Amniotic stem cell (primary cell): ENCODE data around the gene CHST13.
"Not testable (repeated sequence)": the region's sequence is repeated elsewhere in the genome, so short reads cannot be mapped to it uniquely, and the experiment has no call there.

Experiments used
- DNase-seq: peaks from one replicate; lab custom pipeline; 2025; lab: John Stamatoyannopoulos, UW

The CHST13 gene

DNA sequence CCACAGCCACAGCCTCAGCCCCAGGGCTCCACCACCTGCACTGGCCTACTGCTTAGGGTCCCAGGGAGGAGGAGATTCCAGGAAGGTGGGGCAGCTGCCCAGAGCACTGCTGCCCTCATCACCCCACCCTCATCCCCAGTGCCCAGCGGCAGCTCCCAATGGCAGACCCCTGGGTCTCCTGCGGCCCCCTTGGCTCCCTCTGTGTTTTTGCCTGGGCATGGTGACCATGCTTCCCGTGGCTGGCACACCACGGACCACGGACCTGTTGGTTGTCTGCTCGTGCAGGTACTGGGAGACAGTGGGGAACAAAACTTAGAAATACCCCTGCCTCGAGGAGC, 2.7 kb downstream of the CHST13 start:
- no peak for DNase-seq

GRCh38 chr3:126527006-126527405, 3.1 kb downstream of the CHST13 start:
- no peak for DNase-seq

DNA sequence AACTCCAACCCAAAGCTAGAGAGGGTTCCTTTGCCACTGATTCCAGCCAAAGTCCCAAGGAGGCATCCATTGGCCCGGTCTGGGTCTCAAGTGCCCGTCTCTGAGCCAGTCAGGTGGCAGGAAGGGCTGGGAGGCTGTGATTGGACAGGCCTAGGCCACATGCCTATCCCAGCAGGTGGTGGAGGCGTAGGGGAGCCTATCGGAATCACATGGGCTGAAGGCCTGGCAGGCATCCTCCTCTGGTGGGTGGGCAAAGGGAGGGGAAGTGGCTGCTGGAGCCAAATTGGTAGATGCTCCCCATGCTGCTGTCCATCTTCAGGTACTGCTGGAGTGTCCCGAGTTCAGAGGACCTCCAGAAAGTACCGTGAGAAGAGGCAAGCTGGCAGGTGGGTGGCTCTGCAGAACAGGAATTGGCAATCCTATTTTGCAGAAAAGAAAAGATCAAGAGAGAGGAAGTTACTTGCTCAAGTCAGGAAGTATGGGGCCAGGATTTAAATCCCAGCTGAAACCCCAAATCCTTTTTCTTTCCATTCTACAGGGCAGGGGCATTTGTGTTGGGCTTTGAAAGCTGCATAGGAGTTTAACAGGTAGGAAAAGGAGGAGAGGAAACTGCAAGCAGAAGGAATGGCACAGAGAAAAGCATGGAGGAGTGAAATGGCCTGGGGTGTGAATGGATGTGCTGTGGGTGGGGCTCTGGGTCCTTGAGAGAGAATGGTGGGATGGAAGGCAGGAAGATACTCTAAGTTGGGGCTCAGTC, 3.7 kb downstream of the CHST13 start:
- no peak for DNase-seq

GRCh38 chr3:126528419-126528799, 4.5 kb downstream of the CHST13 start:
- no peak for DNase-seq

DNA sequence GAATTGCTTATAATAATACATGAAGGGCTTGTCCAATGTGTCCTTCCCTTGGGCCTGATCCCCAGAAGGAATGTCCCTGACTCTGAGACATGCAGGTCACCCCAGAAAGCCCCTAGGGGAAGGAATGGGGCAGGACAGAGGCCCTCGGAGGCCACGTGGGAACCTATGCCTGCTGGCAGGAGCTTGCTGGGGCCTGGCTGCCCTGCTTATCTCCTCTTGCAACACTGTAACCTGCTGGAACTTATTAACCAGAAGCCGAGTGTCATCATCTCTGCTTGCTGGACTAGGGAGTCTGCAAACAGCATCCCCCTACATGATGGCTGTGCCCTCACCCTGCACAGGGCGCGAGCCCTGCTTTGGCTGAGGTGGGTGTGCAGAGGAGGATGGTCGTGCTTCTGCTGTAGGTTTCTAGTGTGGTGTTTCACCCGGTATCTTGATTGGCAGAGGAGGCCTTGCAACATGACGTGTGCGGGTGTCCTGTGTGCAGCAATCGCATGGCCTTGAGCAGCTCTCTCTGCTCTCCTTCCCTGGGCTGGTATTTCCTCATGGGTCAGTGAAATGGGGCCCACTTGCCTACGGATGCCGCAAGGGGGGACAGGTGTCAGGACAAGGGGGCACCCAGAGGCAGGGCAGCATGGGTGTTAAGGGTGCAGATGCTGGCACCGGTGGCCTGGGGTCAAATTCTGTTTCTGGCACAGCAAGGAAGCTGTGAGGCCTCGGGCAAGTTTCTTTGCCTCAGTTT, 5.0 kb downstream of the CHST13 start:
- no peak for DNase-seq

GRCh38 chr3:126529585-126530170, 5.7 kb downstream of the CHST13 start:
- DNase-seq, result no peak

DNA sequence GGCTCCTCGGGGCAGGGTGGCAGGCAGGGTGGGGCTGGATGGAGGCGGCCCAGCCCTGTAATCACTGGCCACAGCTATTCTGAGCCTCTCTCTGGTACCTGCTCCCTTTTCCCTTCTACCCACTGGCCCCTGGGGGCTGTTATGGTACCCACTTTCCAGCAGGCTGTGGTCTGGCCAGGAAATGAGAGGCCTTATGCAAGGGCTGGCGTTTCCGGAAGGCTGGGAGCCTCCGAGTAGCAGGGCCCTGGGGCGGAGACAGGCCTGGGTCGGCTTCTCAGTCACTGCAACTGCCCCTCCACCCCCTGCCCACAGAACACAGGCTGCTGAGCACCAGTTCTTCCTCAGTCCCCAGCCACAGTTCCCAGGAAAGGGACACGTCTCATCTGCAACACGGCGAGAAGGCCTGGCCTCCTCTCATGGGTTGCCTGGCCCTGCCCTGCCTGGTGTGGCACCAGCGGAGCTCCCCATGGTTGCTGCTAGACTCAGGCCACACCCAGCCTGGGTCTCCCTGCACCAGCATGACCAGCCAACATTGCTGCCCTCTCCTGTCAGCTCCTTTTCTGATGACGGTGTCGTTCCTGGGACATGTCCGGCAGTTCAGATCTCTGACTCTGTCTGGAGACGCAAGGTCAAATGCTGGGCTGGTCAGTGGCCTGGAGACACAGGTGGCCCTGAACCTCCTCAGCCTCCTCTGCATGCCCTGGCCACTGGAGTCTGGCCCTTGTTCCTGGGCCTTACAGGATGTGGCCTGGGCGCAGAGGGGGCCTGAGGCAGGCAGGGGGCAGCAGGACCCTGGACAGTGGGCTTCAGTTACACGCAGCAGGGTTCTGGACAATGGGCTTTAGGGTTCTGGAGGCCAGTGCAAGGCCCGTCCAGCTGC, 6.5 kb downstream of the CHST13 start:
- DNase-seq, result no peak

- no peak for DNase-seq
These were observed 7.0 kb downstream of the CHST13 start for GRCh38 chr3:126531051-126531330.

GRCh38 chr3:126533506-126533905, 9.6 kb downstream of the CHST13 start:
- no peak for DNase-seq

GRCh38 chr3:126534716-126535115, 10.8 kb downstream of the CHST13 start:
- DNase-seq, result not testable (repeated sequence)

DNA sequence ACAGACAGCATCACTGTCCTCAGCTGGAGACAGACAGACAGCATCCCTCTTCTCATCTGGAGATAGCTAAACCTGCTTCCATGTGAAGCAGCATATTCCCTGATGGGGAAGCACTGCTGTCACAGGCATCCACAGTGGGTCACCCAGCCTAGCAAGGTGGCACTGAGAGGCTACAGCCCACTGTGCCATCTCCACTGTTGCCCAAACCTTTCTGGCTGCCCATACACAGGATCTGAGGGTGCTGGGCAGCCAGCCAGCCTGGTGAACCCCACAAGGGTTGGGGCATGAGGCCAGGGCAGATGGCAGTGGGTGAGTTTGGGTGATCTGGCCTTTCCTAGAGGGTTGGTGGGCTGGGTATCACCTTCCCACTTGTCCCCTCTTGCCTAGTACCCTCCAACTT, 11.7 kb downstream of the CHST13 start:
- DNase-seq, result no peak

GRCh38 chr3:126536126-126536525, 12.2 kb downstream of the CHST13 start:
- DNase-seq, result no peak

- no peak for DNase-seq
These were observed 13.3 kb downstream of the CHST13 start for GRCh38 chr3:126537116-126537729.

- no peak for DNase-seq
These were observed 13.9 kb downstream of the CHST13 start for GRCh38 chr3:126537730-126538281.

GRCh38 chr3:126538316-126538715, 14.4 kb downstream of the CHST13 start:
- DNase-seq, result no peak

DNA sequence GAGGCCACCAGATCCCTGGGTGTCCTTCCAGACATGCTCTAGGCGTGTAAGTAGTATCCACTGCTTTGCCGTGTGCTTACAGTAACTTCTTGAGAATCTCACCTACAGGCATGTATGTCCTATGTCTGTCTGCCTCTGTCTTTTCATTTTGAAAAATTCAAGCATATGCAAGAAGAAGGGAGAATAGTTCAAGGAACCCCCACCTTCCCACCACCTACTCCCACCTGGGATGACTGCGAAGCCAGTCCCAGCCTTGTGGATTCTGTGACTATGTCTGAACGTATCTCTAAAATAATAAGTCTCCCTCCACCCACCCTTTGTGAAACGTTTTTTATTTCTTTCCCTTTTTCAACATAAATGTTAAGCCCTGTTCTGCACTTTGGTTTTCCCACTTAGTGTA, 15.0 kb downstream of the CHST13 start:
- DNase-seq, result no peak

DNA sequence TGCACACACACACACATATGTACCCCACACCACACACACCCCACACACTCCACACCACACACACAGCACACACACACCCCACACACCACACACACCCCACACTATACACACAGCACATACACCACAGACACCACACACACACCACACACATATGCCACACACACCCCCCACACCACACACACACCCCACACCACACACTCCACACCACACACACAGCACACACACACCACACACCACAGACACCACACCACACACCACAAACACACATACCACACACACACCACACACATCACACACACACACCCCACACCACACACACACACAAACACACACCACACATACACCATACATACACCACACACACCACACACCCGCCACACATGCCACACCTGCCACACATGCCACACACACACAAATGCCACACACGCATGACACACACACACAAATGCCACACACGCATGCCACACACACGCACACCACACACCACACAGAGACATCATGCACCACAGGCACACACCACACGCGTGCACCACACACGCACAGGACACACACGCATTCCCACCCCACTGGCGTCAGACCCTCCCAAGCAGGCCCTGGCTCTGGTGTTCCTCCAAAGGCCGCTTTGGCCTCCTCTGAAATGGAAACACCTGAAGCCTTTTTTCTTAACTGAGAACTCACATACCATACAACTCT, 15.7 kb downstream of the CHST13 start:
- DNase-seq, result no peak

DNA sequence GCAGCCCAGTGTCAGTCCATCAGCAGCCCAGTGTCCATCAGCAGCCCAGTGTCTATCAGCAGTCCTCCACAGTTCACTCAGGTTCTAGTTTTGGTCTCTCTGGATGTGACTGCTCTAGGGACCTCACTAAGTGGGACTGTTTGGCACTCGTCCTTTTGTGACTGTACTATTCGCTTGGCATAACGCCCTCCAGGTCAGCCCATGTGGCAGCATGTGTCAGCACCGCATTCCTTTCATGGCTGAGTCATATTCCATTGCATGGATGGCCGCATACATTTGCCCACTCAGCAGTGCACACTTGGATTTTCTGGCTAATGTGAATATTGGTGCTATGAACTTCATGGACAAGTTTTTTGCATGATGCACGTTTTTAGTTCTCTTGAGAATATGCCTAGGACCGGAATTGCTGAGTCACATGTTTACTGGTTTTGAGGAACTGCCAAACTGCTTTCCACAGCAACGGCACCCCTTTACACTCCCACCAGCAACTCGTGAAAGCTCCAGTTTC, 16.4 kb downstream of the CHST13 start:
- DNase-seq, result peak; percentile 85

DNA sequence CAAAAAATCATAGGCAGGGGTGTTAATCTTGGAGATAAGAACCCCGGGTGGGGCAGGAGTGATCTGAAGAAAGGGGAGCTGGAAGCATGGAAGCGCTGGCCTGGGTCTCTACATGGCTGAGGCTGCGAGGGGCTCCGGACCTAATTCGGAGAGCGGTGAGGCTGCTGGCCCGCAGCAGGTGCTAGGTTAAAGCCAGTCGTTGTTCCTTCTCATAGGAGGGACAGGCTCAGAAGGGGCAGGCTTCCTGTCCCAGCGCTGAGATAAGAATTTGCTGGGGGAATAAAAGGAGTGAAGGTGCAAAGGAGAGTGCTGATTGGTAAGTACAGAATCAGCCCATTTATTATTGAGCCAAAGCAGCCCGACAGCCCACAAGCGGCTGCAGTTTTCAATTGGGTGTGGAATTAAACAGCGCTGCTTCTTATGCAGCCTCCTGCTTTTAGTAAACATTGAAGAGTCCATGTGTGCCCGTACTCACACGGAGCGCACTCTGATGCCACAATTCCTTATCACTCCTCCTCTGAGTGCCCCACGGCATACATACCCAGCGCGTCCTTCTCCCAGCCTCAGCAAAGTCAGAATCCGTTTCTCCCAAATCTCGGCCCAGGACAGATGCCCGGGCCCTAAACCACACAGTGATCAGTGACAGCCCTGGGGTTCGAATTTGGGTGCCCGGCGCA, 17.1 kb downstream of the CHST13 start:
- no peak for DNase-seq

DNA sequence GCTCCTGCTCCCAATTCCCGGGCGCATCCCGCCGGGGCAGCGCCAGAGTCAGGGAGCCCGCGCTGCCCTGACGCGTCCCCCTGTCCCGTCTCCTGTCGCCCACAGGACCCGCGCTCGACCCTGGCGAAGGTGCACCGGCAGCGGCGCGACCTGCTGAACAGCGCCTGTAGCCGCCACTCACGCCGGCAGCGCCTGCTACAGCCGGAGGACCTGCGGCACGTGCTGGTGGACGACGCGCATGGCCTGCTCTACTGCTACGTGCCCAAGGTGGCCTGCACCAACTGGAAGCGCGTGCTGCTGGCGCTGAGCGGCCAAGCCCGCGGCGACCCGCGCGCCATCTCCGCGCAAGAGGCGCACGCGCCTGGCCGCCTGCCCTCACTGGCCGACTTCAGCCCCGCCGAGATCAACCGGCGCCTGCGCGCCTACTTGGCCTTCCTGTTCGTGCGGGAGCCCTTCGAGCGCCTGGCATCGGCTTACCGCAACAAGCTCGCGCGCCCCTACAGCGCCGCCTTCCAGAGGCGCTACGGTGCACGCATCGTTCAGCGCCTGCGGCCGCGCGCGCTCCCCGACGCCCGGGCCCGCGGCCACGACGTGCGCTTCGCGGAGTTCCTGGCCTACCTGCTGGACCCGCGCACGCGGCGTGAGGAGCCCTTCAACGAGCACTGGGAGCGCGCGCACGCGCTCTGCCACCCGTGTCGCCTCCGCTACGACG, 17.8 kb downstream of the CHST13 start:
- no peak for DNase-seq
